Smooth muscle cell of the brain vasculature (primary cell): Measurements from ENCODE around the gene UGT1A9.

Experiments used
- DNase-seq: peaks from one replicate; pipeline ENCODE4 v3.0.0-alpha.2; 2012; ENCODE audit warnings: low read depth, low spot score

UGT1A9 gene

GRCh38 chr2:233758849-233759248 lies 87.2 kb downstream of the UGT1A9 start:
- no peak for DNase-seq

GRCh38 chr2:233760043-233760442 lies 88.3 kb downstream of the UGT1A9 start, which contains the start of gene UGT1A1:
Gene UGT1A1 (plus strand): TSS chr2:233760270. CDS start chr2:233760288, 18 bp downstream.
- no peak for DNase-seq

- DNase-seq: no peak
Observed at GRCh38 chr2:233761040-233761769, 89.5 kb downstream of the UGT1A9 start.

DNA sequence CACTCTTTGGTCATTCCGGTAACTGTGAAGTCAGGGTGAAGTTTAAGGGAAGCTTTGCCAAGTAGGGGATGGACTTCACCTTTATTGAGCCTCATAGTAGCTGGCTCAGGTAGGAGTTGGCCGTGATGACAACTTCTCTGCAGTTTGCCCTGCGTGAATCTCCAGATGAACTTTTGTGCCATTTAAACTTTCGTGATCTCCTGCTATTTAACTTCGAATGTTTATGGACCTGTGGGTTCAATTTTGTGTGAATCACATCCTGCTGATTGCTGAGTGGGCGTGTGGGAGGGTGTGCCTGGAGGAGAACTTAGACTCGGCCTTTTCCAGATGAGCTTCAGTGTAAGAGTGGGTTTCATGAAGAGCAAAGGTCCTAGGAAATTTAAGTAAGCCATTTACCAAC lies 92.6 kb downstream of the UGT1A9 start:
- no peak for DNase-seq

DNA sequence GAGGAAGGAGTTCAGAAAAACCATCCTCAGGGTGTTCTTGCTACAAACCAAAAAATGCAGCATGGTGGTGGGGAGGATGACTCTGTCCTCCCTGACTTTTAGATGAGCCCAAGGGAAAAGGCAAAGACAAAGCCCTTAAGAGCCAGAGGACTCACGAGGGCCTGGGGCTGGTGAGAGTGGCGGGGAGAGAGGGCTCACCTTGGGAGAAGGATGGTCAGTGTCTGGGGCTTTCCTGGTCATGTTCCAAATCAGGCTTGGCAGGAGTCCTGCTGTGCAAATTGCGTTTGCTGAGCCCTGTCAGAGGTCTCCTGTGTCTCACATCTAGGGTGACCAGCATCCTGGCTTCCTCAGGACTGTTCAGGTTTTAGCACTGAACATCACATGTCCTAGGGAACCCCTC lies 93.1 kb downstream of the UGT1A9 start:
- DNase-seq: no peak

- no peak for DNase-seq
Observed at GRCh38 chr2:233766416-233766815, 94.7 kb downstream of the UGT1A9 start.

DNA sequence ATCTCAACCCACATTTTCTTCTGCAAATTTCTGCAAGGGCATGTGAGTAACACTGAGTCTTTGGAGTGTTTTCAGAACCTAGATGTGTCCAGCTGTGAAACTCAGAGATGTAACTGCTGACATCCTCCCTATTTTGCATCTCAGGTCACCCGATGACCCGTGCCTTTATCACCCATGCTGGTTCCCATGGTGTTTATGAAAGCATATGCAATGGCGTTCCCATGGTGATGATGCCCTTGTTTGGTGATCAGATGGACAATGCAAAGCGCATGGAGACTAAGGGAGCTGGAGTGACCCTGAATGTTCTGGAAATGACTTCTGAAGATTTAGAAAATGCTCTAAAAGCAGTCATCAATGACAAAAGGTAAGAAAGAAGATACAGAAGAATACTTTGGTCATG lies 96.4 kb downstream of the UGT1A9 start:
- DNase-seq: no peak

DNA sequence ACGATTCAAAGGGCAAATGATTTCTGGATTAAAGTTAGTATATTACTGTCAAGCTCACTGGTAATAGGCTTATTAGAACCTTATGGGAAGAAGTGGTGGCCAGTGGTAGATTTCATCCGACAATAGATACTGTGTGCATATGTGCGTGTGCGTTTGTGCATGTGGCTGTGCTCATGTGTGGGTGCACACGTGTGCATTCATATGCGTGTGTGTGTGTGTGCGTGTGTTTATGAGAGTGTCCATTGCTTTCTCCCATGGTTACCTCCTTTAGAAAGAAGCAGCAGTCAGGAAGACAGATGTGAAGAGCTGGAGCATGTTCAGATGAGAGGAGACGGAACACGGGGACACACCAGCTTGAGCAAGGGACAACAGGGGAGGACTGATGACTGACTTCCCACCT lies 97.6 kb downstream of the UGT1A9 start:
- DNase-seq: no peak

DNA sequence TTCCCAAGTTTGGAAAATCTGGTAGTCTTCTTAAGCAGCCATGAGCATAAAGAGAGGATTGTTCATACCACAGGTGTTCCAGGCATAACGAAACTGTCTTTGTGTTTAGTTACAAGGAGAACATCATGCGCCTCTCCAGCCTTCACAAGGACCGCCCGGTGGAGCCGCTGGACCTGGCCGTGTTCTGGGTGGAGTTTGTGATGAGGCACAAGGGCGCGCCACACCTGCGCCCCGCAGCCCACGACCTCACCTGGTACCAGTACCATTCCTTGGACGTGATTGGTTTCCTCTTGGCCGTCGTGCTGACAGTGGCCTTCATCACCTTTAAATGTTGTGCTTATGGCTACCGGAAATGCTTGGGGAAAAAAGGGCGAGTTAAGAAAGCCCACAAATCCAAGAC lies 100.5 kb downstream of the UGT1A9 start:
- no peak for DNase-seq

GRCh38 chr2:233772583-233772982 lies 100.9 kb downstream of the UGT1A9 start:
- no peak for DNase-seq

DNA sequence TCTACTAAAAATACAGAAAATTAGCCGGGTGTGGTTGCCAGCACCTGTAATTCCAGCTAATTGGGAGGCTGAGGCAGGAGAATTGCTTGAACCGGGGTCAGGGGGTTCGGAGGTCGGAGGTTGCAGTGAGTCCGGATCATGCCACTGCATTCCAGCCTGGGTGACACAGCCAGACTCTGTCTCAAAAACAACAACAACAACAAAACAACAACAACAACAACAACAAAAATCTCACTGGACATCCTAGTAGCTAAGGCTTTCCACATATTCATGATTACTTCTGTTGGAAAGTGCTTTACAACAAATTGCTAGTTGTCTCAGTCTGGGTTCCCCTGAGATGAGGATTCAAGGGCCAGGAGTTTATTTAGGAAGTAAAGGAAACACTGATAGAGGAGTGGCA lies 102.2 kb downstream of the UGT1A9 start:
- no peak for DNase-seq

DNA sequence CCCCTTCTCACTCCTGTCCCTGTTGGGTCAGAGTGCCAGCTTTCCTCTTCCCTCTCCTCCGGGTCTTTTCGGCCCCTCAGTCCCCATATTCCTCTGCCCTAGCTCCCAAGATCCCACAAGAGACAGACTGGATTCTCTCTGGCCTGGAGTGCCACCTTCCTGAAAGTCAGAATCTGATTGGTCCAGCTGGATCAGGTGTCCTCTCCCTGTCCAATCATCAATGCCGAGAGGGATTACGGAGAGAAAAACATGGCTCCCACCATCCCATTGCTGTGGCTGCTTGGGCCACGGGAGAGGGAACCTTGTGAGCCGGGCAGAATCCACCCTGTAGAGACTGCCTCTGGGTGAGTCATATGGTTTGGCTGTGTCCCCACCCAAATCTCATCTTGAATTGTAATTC lies 103.7 kb downstream of the UGT1A9 start:
- no peak for DNase-seq

GRCh38 chr2:233778030-233778429 lies 106.3 kb downstream of the UGT1A9 start, which contains the start of gene MROH2A:
Gene MROH2A (plus strand): TSS chr2:233778330. CDS start chr2:233779359, 1,029 bp downstream.
- DNase-seq: no peak

- no peak for DNase-seq
Observed at GRCh38 chr2:233779722-233780121, 108.0 kb downstream of the UGT1A9 start.

- no peak for DNase-seq
Observed at GRCh38 chr2:233780771-233781170, 109.1 kb downstream of the UGT1A9 start.

DNA sequence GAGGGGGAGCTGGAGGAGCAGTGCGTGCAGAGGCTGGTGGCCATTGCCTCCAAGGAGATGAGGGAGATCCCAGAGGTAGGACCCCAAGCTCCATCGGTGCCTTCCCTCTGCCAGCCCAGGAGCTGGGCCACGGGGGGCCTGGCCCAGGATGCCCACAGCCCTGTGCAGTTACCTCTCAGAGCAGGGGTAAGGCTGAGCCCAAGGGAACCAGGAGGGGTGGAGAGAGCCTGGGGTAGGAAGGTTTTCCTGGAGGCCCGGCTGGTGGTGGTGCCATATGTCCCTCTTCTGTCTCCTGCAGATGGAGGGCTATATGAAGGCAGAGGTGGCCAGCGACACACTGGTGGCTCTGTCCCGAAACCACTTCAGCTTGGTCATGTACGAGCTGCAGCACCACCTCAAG lies 117.9 kb downstream of the UGT1A9 start:
- DNase-seq: no peak

- no peak for DNase-seq
Observed at GRCh38 chr2:233791151-233791882, 119.6 kb downstream of the UGT1A9 start.

GRCh38 chr2:233791883-233792329 lies 120.2 kb downstream of the UGT1A9 start:
- no peak for DNase-seq

DNA sequence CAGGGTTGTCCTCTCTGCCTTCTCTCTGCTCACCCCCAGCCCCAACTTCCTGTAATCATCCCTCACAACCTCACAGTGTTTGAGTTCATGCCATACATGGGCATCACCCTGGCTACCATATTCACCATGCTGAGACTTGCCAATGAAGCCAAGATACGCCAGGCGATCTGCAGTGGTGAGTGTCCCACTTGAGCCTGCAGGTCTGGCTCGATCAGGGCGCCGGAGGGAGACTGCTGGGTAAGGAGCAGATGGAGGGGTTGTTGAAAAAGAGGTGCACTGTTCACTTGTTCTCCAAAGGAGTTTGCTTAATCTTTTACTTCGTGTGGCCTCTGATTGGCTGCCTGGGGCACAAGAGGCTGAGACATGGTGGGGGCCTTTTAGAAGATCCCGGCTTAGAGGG lies 121.0 kb downstream of the UGT1A9 start:
- DNase-seq: no peak

GRCh38 chr2:233793465-233794127 lies 121.9 kb downstream of the UGT1A9 start:
- no peak for DNase-seq

- DNase-seq: no peak
Observed at GRCh38 chr2:233794128-233794658, 122.5 kb downstream of the UGT1A9 start.

GRCh38 chr2:233795735-233796171 lies 124.1 kb downstream of the UGT1A9 start:
- no peak for DNase-seq
